Astrocyte (in vitro differentiated cells and primary cell): ENCODE results near the gene GXYLT2. TPM values are rescaled to one million over a fixed set of nuclear protein-coding genes. Genes with fewer than 3 reads are reported as not detected.
A peak's percentile ranks its signal among the peaks of the same experiment; 100 is the strongest.

ENCODE experiments used
- DNase-seq: peaks from one replicate; pipeline ENCODE4 v3.0.0-alpha.2; 2010; ENCODE audit warnings: low read depth
- FAIRE-seq: peaks from 2 replicates; lab custom pipeline; 2011; peaks lifted over from hg19 to GRCh38; lab: Jason Lieb, UNC
- H2AFZ ChIP-seq: 2 replicates; pipeline ENCODE4 v1.6.0; 2012; ENCODE audit warnings: low read depth, low read length, inconsistent platforms
- H3K27ac ChIP-seq: 2 replicates; pipeline ENCODE4 v1.5.1; 2011; ENCODE audit warnings: low read depth, low read length, inconsistent platforms
- H3K27me3 ChIP-seq: 2 replicates; pipeline ENCODE4 v1.6.0; 2011; ENCODE audit warnings: low read length, inconsistent platforms; ENCODE audit not compliant: insufficient read depth
- H3K36me3 ChIP-seq: 2 replicates; pipeline ENCODE4 v1.5.1; 2011; ENCODE audit warnings: low read length, inconsistent platforms; ENCODE audit not compliant: insufficient read depth
- H3K4me1 ChIP-seq: 2 replicates; pipeline ENCODE4 v1.5.1; 2011; ENCODE audit warnings: low read length, inconsistent platforms; ENCODE audit not compliant: insufficient read depth
- H3K4me2 ChIP-seq: 2 replicates; pipeline ENCODE4 v1.6.0; 2012; ENCODE audit warnings: low read length, inconsistent platforms
- H3K4me3 ChIP-seq: 2 replicates; pipeline ENCODE4 v1.5.1; 2011; ENCODE audit warnings: low read depth, mild to moderate bottlenecking, low read length, inconsistent platforms; ENCODE audit not compliant: insufficient read depth
- H3K79me2 ChIP-seq: 2 replicates; pipeline ENCODE4 v1.6.0; 2012; ENCODE audit warnings: mild to moderate bottlenecking, low read length, inconsistent platforms; ENCODE audit not compliant: insufficient read depth
- H3K9ac ChIP-seq: 2 replicates; pipeline ENCODE4 v1.6.0; 2012; ENCODE audit warnings: mild to moderate bottlenecking, low read length, inconsistent platforms
- H3K9me3 ChIP-seq: 2 replicates; pipeline ENCODE4 v1.5.1; 2012; ENCODE audit warnings: low read depth, mild to moderate bottlenecking, low read length, inconsistent platforms; ENCODE audit not compliant: insufficient read depth
- H4K20me1 ChIP-seq: 2 replicates; pipeline ENCODE4 v1.6.0; 2012; ENCODE audit warnings: low read length, inconsistent platforms; ENCODE audit not compliant: insufficient read depth
- H3K27ac Mint-ChIP-seq: one replicate; pipeline ENCODE4 v1.8.0; 2021; ENCODE audit warnings: mild to moderate bottlenecking, mixed read lengths; ENCODE audit not compliant: unreplicated experiment
- H3K27me3 Mint-ChIP-seq: one replicate; pipeline ENCODE4 v1.8.0; 2021; ENCODE audit warnings: low read depth, mixed read lengths; ENCODE audit not compliant: unreplicated experiment
- H3K36me3 Mint-ChIP-seq: one replicate; pipeline ENCODE4 v1.8.0; 2021; ENCODE audit warnings: low read depth, mixed read lengths; ENCODE audit not compliant: unreplicated experiment
- H3K4me1 Mint-ChIP-seq: one replicate; pipeline ENCODE4 v1.8.0; 2021; ENCODE audit warnings: low read depth, mixed read lengths; ENCODE audit not compliant: unreplicated experiment
- H3K4me3 Mint-ChIP-seq: one replicate; pipeline ENCODE4 v1.8.0; 2021; ENCODE audit warnings: mild to moderate bottlenecking, moderate library complexity, mixed read lengths; ENCODE audit not compliant: unreplicated experiment
- H3K9me3 Mint-ChIP-seq: one replicate; pipeline ENCODE4 v1.8.0; 2021; ENCODE audit warnings: mild to moderate bottlenecking, mixed read lengths; ENCODE audit not compliant: unreplicated experiment
- EZH2 ChIP-seq: IDR thresholded peaks from 2 replicates; pipeline ENCODE4 v1.6.1; 2012; ENCODE audit warnings: mild to moderate bottlenecking, low read length, inconsistent platforms; ENCODE audit not compliant: insufficient read depth
- total RNA-seq: library from RNA; stranded (reverse); gene quantifications from 2 replicates; pipeline ENCODE4 v1.2.1, GENCODE V29; 2021
- TF ChIP-seq, protein P1 (sequence below): IDR thresholded peaks from 2 replicates; pipeline ENCODE4 v1.5.1; 2011; ENCODE audit warnings: low read depth, mild to moderate bottlenecking, inconsistent platforms, low read length, moderate library complexity; ENCODE audit not compliant: insufficient read depth

Gene GXYLT2
- total RNA-seq, 1 donor from 2014 or later: 62.6 TPM

- H3K79me2 ChIP-seq: no peaks in the 10 kb centered on the region
- TF ChIP-seq, protein P1, sequence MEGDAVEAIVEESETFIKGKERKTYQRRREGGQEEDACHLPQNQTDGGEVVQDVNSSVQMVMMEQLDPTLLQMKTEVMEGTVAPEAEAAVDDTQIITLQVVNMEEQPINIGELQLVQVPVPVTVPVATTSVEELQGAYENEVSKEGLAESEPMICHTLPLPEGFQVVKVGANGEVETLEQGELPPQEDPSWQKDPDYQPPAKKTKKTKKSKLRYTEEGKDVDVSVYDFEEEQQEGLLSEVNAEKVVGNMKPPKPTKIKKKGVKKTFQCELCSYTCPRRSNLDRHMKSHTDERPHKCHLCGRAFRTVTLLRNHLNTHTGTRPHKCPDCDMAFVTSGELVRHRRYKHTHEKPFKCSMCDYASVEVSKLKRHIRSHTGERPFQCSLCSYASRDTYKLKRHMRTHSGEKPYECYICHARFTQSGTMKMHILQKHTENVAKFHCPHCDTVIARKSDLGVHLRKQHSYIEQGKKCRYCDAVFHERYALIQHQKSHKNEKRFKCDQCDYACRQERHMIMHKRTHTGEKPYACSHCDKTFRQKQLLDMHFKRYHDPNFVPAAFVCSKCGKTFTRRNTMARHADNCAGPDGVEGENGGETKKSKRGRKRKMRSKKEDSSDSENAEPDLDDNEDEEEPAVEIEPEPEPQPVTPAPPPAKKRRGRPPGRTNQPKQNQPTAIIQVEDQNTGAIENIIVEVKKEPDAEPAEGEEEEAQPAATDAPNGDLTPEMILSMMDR: no peak
- no peak for TF ChIP-seq EZH2
- no peak overlapping the region for H2AFZ ChIP-seq
- H4K20me1 ChIP-seq: no peaks in the 10 kb centered on the region
- H3K9ac ChIP-seq: no peak overlapping the region
- no peak overlapping the region for H3K4me3 ChIP-seq
- H3K4me2 ChIP-seq: no peak overlapping the region
- H3K9me3 ChIP-seq: no peaks in the 10 kb centered on the region
- no peaks in the 10 kb centered on the region for H3K27me3 ChIP-seq
- Mint-ChIP-seq H3K4me1 (peaks cover 3% of the 10 kb centered on the region), H3K9me3 (no peaks in the 10 kb centered on the region), H3K27ac (no peak overlapping the region), H3K4me3 (no peak overlapping the region), H3K27me3 (no peaks in the 10 kb centered on the region), H3K36me3 (peaks cover 22% of the 10 kb centered on the region)
- H3K4me1 ChIP-seq: no peaks in the 10 kb centered on the region
- DNase-seq: no peak
- FAIRE-seq: no peak
- H3K36me3 ChIP-seq: no peaks in the 10 kb centered on the region
- H3K27ac ChIP-seq: no peak overlapping the region
Measured at GRCh38 chr3:72976281-72976741, 88.5 kb downstream of the GXYLT2 start.

GRCh38 chr3:72977060-72977808 is 89.4 kb downstream of the GXYLT2 start:
- H3K4me1 Mint-ChIP-seq: peaks cover 3% of the 10 kb centered on the region
- Histone ChIP-seq H3K27ac (no peak overlapping the region), H3K27me3 (no peaks in the 10 kb centered on the region), H3K9ac (no peak overlapping the region), H3K4me2 (no peak overlapping the region), H3K9me3 (no peaks in the 10 kb centered on the region), H2AFZ (no peak overlapping the region), H3K4me3 (no peak overlapping the region), H4K20me1 (no peaks in the 10 kb centered on the region), H3K79me2 (no peaks in the 10 kb centered on the region), H3K4me1 (no peaks in the 10 kb centered on the region), H3K36me3 (no peaks in the 10 kb centered on the region)
- no peaks in the 10 kb centered on the region for H3K27me3 Mint-ChIP-seq
- no peaks in the 10 kb centered on the region for H3K9me3 Mint-ChIP-seq
- DNase-seq: no peak
- H3K27ac Mint-ChIP-seq: no peak overlapping the region
- H3K36me3 Mint-ChIP-seq: peaks cover 19% of the 10 kb centered on the region
- no peak overlapping the region for H3K4me3 Mint-ChIP-seq
- TF ChIP-seq, protein P1: peak; percentile 23
- TF ChIP-seq EZH2: no peak
- FAIRE-seq: no peak
